Calu3 (cell line): ENCODE data around the gene VSIR. TPM values are rescaled to one million over a fixed set of nuclear protein-coding genes. Genes with fewer than 3 reads are reported as not detected.

ENCODE experiments used
- BruUV-seq: library from RNA; stranded (reverse); fragments of 400-500 nt; replicated peaks from 2 replicates; lab custom pipeline; 2021; lab: Mats Ljungman, UMichigan
- CTCF ChIA-PET: fragments of 300-600 bp; sonication (Branson Sonifier 250); formaldehyde crosslinking; loops from one replicate; lab custom pipeline; 2022; ENCODE audit warnings: antibody characterized with exemption; lab: Charles Lee
- DNase-seq: peaks from one replicate; pipeline ENCODE4 v3.0.0; 2022
- H3K27ac Mint-ChIP-seq: one replicate; pipeline ENCODE4 v1.8.0; 2022; ENCODE audit warnings: mixed read lengths; ENCODE audit not compliant: unreplicated experiment
- H3K27me3 Mint-ChIP-seq: one replicate; pipeline ENCODE4 v1.8.0; 2022; ENCODE audit warnings: mixed read lengths; ENCODE audit not compliant: unreplicated experiment
- H3K36me3 Mint-ChIP-seq: one replicate; pipeline ENCODE4 v1.8.0; 2022; ENCODE audit warnings: mild to moderate bottlenecking, moderate library complexity, mixed read lengths; ENCODE audit not compliant: insufficient read depth, unreplicated experiment
- H3K4me1 Mint-ChIP-seq: one replicate; pipeline ENCODE4 v1.8.0; 2022; ENCODE audit warnings: mild to moderate bottlenecking, low read depth, mixed read lengths; ENCODE audit not compliant: unreplicated experiment
- H3K4me3 Mint-ChIP-seq: one replicate; pipeline ENCODE4 v1.8.0; 2022; ENCODE audit warnings: mild to moderate bottlenecking, low read depth, moderate library complexity, mixed read lengths; ENCODE audit not compliant: unreplicated experiment
- H3K9me3 Mint-ChIP-seq: one replicate; pipeline ENCODE4 v1.8.0; 2022; ENCODE audit warnings: low read depth, mixed read lengths; ENCODE audit not compliant: unreplicated experiment
- CTCF ChIP-seq: fragments of 200-600 bp; IDR thresholded peaks from one replicate; pipeline ENCODE4 v1.8.0; 2022; ENCODE audit warnings: antibody characterized with exemption; ENCODE audit not compliant: unreplicated experiment
- intact Hi-C: fragments of 100-400 bp; cut with micrococcal nuclease; formaldehyde crosslinking; loops from one replicate; pipeline ENCODE4 v1.10.0; 2022; ENCODE audit not compliant: unreplicated experiment
- total RNA-seq: library from RNA; stranded (reverse); gene quantifications from 2 replicates; pipeline ENCODE4 v1.2.3, GENCODE V29; 2022

Gene VSIR
- total RNA-seq, 1 experiment from 2014 or later = 30.1 TPM

- H3K4me3 Mint-ChIP-seq = no peak overlapping the region
- H3K4me1 Mint-ChIP-seq = no peaks in the 10 kb centered on the region
- CTCF ChIA-PET = no interaction called here
- no peak overlapping the region for H3K27ac Mint-ChIP-seq
- peaks cover 18% of the 10 kb centered on the region for H3K27me3 Mint-ChIP-seq
- no peaks in the 10 kb centered on the region for H3K36me3 Mint-ChIP-seq
- no peaks in the 10 kb centered on the region for H3K9me3 Mint-ChIP-seq
- no TSS peak for BruUV-seq
- intact Hi-C loops = loop anchor here (10.0 kb wide), 1 partner anchor 319 kb away; no protein-coding TSS in a partner anchor
- DNase-seq = no peak
- no peak for TF ChIP-seq CTCF
These were observed 69.7 kb downstream of the VSIR start for GRCh38 chr10:71703577-71703976.

DNA sequence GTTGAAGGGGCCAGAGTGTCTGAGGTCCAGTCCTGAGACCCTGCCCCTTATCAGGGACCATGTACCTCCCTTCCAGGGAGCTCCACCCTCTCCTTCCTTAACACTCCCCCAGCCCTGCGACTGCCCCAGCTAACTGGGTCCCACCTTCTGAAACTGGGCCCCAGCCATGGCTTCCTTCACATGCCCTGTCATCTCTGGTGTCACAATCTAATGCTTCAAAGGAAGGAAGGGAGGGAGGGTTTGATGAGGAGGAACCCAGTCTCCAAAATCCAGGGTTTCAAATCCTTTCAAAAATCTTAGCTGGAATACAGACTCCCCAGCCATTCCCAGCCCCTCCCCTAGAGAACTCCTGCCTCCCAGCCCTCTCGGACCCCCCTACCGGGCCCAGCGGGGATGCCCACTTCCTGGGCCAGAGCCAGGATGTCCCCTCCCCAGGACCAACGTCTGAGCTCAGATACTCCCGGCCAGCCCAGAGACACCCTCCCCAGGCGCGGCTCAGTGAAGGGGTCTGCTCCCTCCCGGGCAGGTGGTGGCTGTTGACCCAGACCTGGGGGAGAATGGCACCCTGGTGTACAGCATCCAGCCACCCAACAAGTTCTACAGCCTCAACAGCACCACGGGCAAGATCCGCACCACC lies 71.7 kb downstream of the VSIR start:
- CTCF ChIA-PET = interaction anchor here (0.5 kb wide), 1 partner anchor 85 kb away, joined by 5 read pairs; no protein-coding TSS in a partner anchor
- Mint-ChIP-seq H3K4me3 (no peak overlapping the region), H3K36me3 (no peaks in the 10 kb centered on the region), H3K9me3 (no peaks in the 10 kb centered on the region), H3K27ac (no peak overlapping the region), H3K27me3 (peaks cover 18% of the 10 kb centered on the region), H3K4me1 (no peaks in the 10 kb centered on the region)
- intact Hi-C loops = loop anchor here (10.0 kb wide), 1 partner anchor 317 kb away; no protein-coding TSS in a partner anchor
- DNase-seq = no peak
- BruUV-seq = no TSS peak
- TF ChIP-seq CTCF = no peak

GRCh38 chr10:71700731-71701368 lies 72.5 kb downstream of the VSIR start:
- no peak for TF ChIP-seq CTCF
- no peaks in the 10 kb centered on the region for H3K36me3 Mint-ChIP-seq
- intact Hi-C loops = loop anchor here (10.0 kb wide), 1 partner anchor 316 kb away; no protein-coding TSS in a partner anchor
- CTCF ChIA-PET = no interaction called here
- no peaks in the 10 kb centered on the region for H3K9me3 Mint-ChIP-seq
- no TSS peak for BruUV-seq
- H3K4me1 Mint-ChIP-seq = no peaks in the 10 kb centered on the region
- H3K4me3 Mint-ChIP-seq = no peak overlapping the region
- H3K27ac Mint-ChIP-seq = no peak overlapping the region
- peaks cover 18% of the 10 kb centered on the region for H3K27me3 Mint-ChIP-seq
- no peak for DNase-seq

GRCh38 chr10:71698737-71699136 lies 74.6 kb downstream of the VSIR start:
- Mint-ChIP-seq H3K4me1 (peaks cover 4% of the 10 kb centered on the region), H3K36me3 (no peaks in the 10 kb centered on the region), H3K4me3 (no peak overlapping the region), H3K27me3 (peaks cover 18% of the 10 kb centered on the region), H3K9me3 (no peaks in the 10 kb centered on the region), H3K27ac (no peak overlapping the region)
- intact Hi-C loops = loop anchor here (5.0 to 10.0 kb wide), 2 partner anchors 116 to 386 kb away; no protein-coding TSS in a partner anchor
- CTCF ChIA-PET = interaction anchor here (0.6 to 3.7 kb wide), 2 partner anchors 9 to 85 kb away, joined by 3 to 31 read pairs; no protein-coding TSS in a partner anchor
- no peak for DNase-seq
- no TSS peak for BruUV-seq
- no peak for TF ChIP-seq CTCF
